Activated CD8-positive, alpha-beta memory T cell treated with anti-CD3 and anti-CD28 coated beads, Interleukin-2, amount 50 U/mL, for 1 hour (primary cell): ENCODE data around the gene ZNF334.

Source experiments
- DNase-seq: peaks from one replicate; pipeline ENCODE4 v3.0.0-alpha.2; 2020; ENCODE audit errors: extremely low read depth

Gene ZNF334

GRCh38 chr20:46512943-46513844, at the start of gene ZNF334:
TSS of gene ZNF334 (minus strand) at chr20:46513559. CDS start at chr20:46512102, 1,457 bp downstream.
- no peak for DNase-seq

- DNase-seq = no peak
Measured at GRCh38 chr20:46562373-46563169, 49.2 kb upstream of the ZNF334 start.

- DNase-seq = no peak
Measured at GRCh38 chr20:46562009-46562372, 48.6 kb upstream of the ZNF334 start.

- no peak for DNase-seq
Measured at GRCh38 chr20:46559685-46560440, 46.5 kb upstream of the ZNF334 start.

GRCh38 chr20:46559001-46559400, 45.6 kb upstream of the ZNF334 start:
- no peak for DNase-seq

GRCh38 chr20:46558511-46558959, 45.2 kb upstream of the ZNF334 start:
- no peak for DNase-seq

GRCh38 chr20:46557231-46557956, 44.0 kb upstream of the ZNF334 start:
- DNase-seq = no peak

GRCh38 chr20:46555370-46555956, 42.1 kb upstream of the ZNF334 start:
- no peak for DNase-seq

- no peak for DNase-seq
Measured at GRCh38 chr20:46554828-46555227, 41.5 kb upstream of the ZNF334 start.

GRCh38 chr20:46553926-46554325, 40.6 kb upstream of the ZNF334 start:
- no peak for DNase-seq

GRCh38 chr20:46552460-46553420, 39.4 kb upstream of the ZNF334 start:
- DNase-seq = no peak

GRCh38 chr20:46551522-46552381, 38.4 kb upstream of the ZNF334 start:
- DNase-seq = no peak

GRCh38 chr20:46550461-46550860, 37.1 kb upstream of the ZNF334 start, which contains the start of gene OCSTAMP:
TSS of gene OCSTAMP (minus strand) at chr20:46550654. CDS start at chr20:46550560, 94 bp downstream.
- DNase-seq = no peak

- DNase-seq = no peak
Measured at GRCh38 chr20:46549188-46549972, 36.0 kb upstream of the ZNF334 start.

GRCh38 chr20:46548688-46549087, 35.3 kb upstream of the ZNF334 start:
- no peak for DNase-seq

GRCh38 chr20:46547995-46548394, 34.6 kb upstream of the ZNF334 start:
- no peak for DNase-seq

- DNase-seq = no peak
Measured at GRCh38 chr20:46546936-46547335, 33.6 kb upstream of the ZNF334 start.

GRCh38 chr20:46546298-46546697, 32.9 kb upstream of the ZNF334 start:
- no peak for DNase-seq
